Spleen (tissue), 11 donors: Measurements from ENCODE around the gene TMPRSS2. TPM values are rescaled to one million over a fixed set of nuclear protein-coding genes. Genes with fewer than 3 reads are reported as not detected.

Experiments used
- DNase-seq: peaks from one replicate; pipeline ENCODE4 v3.0.0-alpha.2; 2020
- H3K27ac ChIP-seq, 8 donors: fragments of 200-600 bp; sonication (generic) in 7 of 8; 1 replicate in 4 of 8; 2 replicates in 4 of 8; pipeline versions ENCODE4 v1.5.0 to v1.8.0; 2016 to 2021; ENCODE audit warnings: inconsistent platforms in 4 of 8, mild to moderate bottlenecking in 4 of 8, moderate library complexity in 1 of 8
- H3K27me3 ChIP-seq, 7 donors: fragments of 200-600 bp; sonication (generic) in 6 of 7; replicated peaks in 1 of 7; 1 replicate in 4 of 7; 2 replicates in 3 of 7; pipeline versions ENCODE4 v1.5.0 to v1.8.0; 2016 to 2021; ENCODE audit warnings: inconsistent platforms in 3 of 7, mild to moderate bottlenecking in 1 of 7
- H3K36me3 ChIP-seq, 6 donors: fragments of 200-600 bp; sonication (generic) in 5 of 6; 1 replicate in 4 of 6; 2 replicates in 2 of 6; pipeline versions ENCODE4 v1.5.0 to v1.8.0; 2016 to 2021; ENCODE audit warnings: inconsistent platforms in 2 of 6
- H3K4me1 ChIP-seq, 6 donors: fragments of 200-600 bp; sonication (generic) in 5 of 6; 1 replicate in 3 of 6; 2 replicates in 3 of 6; pipeline versions ENCODE4 v1.5.0 to v1.8.0; 2016 to 2021; ENCODE audit warnings: inconsistent platforms in 3 of 6
- H3K4me3 ChIP-seq, 8 donors: fragments of 200-600 bp; sonication (generic) in 7 of 8; 1 replicate in 4 of 8; 2 replicates in 4 of 8; pipeline versions ENCODE4 v1.5.0 to v1.8.0; 2016 to 2021; ENCODE audit warnings: inconsistent platforms in 4 of 8, mild to moderate bottlenecking in 4 of 8, moderate library complexity in 2 of 8
- H3K9me3 ChIP-seq, 8 donors: fragments of 200-600 bp; sonication (generic) in 7 of 8; 1 replicate in 4 of 8; 2 replicates in 4 of 8; pipeline versions ENCODE4 v1.5.0 to v1.8.0; 2016 to 2021; ENCODE audit warnings: inconsistent platforms in 4 of 8
- POLR2A ChIP-seq, 3 donors: fragments of 450-650 bp; IDR thresholded peaks; one replicate each; pipeline ENCODE4 v1.5.1; 2017; ENCODE audit warnings: antibody characterized with exemption in 3 of 3, mild to moderate bottlenecking in 1 of 3
- POLR2AphosphoS5 ChIP-seq, 3 donors: sonication (generic); formaldehyde crosslinking; IDR thresholded peaks; one replicate each; pipeline ENCODE4 v1.5.1; 2017; ENCODE audit warnings: antibody characterized with exemption in 3 of 3
- WGBS, 5 donors: extraction: QIAGEN DNeasy Blood & Tissue Kit in 3 of 5; methylation state at CpG; one replicate each; pipeline versions ENCODE4 v1.1.5 to v1.1.7; 2013 to 2018; 5-methylcytosine and 5-hydroxymethylcytosine counted together
- intact Hi-C: fragments of 100-400 bp; cut with DNase I; formaldehyde crosslinking; loops from one replicate; pipeline ENCODE4 v1.15.0; 2023; ENCODE audit warnings: low total_unique reads
- polyA plus RNA-seq, 3 donors: library from polyadenylated mRNA; stranded (reverse); fragments of 200-250 nt; gene quantifications; one replicate each; pipeline ENCODE4 v1.2.1, GENCODE V29; 2013
- total RNA-seq, 7 donors: library from RNA; depleted of rRNA in 3 of 7; stranded (reverse); fragments of >200 nt in 3 of 7; fragmentation: NEBNext Ultra II Directional in 4 of 7; extraction: Animal tissue kit (Norgen Biotek cat#: 25700) in 4 of 7; gene quantifications; one replicate each; pipeline versions ENCODE4 v1.1.0 to v1.2.1, GENCODE V29; 2016 to 2021
- TF ChIP-seq, protein P1 (sequence below), 11 experiments: fragments of 200-600 bp in 7 of 11; fragments of 450-650 bp in 4 of 11; sonication (generic) in 4 of 11; IDR thresholded peaks in 8 of 11; conservative IDR thresholded peaks in 3 of 11; 1 replicate in 7 of 11; 2 replicates in 4 of 11; pipeline versions ENCODE4 v1.4.0 to v1.8.0; 2016 to 2021; ENCODE audit warnings: antibody characterized with exemption in 11 of 11, inconsistent platforms in 4 of 11, mild to moderate bottlenecking in 1 of 11
- donor health status: healthy with polysubstance abuse.
- donor health status: DM: no; HTN: no; CAD: no; lungs with moderate emphysema.
- donor health status: DM: no; HTN: no; CAD: no.
- donor health status: Bipolar disorder and iron deficiency.
- donor health status: healthy.
- donor health status: DM: no; HTN: no; CAD: no.
- donor health status: DM: yes; HTN: yes; CAD: no.

TMPRSS2 gene
- total and polyA plus RNA-seq, 10 donors: 0.06 to 0.25 (median 0.10) TPM; not detected in 5

DNA sequence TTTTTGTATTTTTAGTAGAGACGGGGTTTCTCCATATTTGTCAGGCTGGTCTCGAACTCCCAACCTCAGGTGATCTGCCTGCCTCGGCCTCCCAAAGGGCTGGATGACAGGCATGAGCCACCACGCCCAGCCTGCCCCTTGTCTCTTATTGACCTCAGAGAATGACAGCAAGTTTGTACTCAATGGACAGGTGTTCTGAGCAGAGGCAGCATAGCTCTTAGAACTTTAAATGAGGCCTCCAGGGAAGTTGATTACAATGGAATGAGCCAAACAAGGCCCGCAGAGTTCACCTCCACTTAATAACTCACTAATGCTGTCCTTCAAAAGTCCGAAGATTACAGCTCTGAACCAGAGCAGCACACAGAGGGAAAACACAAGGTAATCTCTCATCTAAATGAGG, 10.9 kb downstream of the TMPRSS2 start:
- Histone ChIP-seq H3K4me3 (no peak overlapping the region), H3K27ac (no peak overlapping the region)
- intact Hi-C loops: no loop called here

GRCh38 chr21:41494242-41494641, 13.7 kb downstream of the TMPRSS2 start:
- no peak for DNase-seq
- Histone ChIP-seq H3K4me3 (no peak overlapping the region), H3K27me3 (peaks cover 0 to 25% (median 0%) of the 10 kb centered on the region in 7 donors), H3K27ac (no peak overlapping the region), H3K9me3 (no peaks in the 10 kb centered on the region), H3K4me1 (no peaks in the 10 kb centered on the region), H3K36me3 (no peaks in the 10 kb centered on the region)
- 91 to 94% (median 93%) methylated on average over 16 of the region's 16 CpGs for WGBS, 5 donors
- TF ChIP-seq POLR2A (IDR thresholded peaks at IDR 0.05) (no peak), POLR2AphosphoS5 (IDR thresholded peaks at IDR 0.05) (no peak)
- TF ChIP-seq, protein P1, sequence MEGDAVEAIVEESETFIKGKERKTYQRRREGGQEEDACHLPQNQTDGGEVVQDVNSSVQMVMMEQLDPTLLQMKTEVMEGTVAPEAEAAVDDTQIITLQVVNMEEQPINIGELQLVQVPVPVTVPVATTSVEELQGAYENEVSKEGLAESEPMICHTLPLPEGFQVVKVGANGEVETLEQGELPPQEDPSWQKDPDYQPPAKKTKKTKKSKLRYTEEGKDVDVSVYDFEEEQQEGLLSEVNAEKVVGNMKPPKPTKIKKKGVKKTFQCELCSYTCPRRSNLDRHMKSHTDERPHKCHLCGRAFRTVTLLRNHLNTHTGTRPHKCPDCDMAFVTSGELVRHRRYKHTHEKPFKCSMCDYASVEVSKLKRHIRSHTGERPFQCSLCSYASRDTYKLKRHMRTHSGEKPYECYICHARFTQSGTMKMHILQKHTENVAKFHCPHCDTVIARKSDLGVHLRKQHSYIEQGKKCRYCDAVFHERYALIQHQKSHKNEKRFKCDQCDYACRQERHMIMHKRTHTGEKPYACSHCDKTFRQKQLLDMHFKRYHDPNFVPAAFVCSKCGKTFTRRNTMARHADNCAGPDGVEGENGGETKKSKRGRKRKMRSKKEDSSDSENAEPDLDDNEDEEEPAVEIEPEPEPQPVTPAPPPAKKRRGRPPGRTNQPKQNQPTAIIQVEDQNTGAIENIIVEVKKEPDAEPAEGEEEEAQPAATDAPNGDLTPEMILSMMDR (IDR thresholded peaks at IDR 0.05 in 8 of 11, conservative IDR thresholded peaks at IDR 0.05 in 3 of 11): no peak
- intact Hi-C loops: no loop called here

More for the DNA sequence above, 10.9 kb downstream of the TMPRSS2 start:
- H3K9me3 ChIP-seq: no peaks in the 10 kb centered on the region
- no peaks in the 10 kb centered on the region for H3K36me3 ChIP-seq
- H3K4me1 ChIP-seq: no peaks in the 10 kb centered on the region
- WGBS, 5 donors: 82 to 92% (median 89%) methylated on average over 6 of the region's 6 CpGs
- H3K27me3 ChIP-seq: peaks cover 0 to 40% (median 0%) of the 10 kb centered on the region in 7 donors
- no peak for DNase-seq
- TF ChIP-seq, protein P1 (IDR thresholded peaks at IDR 0.05 in 8 of 11, conservative IDR thresholded peaks at IDR 0.05 in 3 of 11): no peak
- no peak for TF ChIP-seq POLR2AphosphoS5 (IDR thresholded peaks at IDR 0.05)
- TF ChIP-seq POLR2A (IDR thresholded peaks at IDR 0.05): no peak

DNA sequence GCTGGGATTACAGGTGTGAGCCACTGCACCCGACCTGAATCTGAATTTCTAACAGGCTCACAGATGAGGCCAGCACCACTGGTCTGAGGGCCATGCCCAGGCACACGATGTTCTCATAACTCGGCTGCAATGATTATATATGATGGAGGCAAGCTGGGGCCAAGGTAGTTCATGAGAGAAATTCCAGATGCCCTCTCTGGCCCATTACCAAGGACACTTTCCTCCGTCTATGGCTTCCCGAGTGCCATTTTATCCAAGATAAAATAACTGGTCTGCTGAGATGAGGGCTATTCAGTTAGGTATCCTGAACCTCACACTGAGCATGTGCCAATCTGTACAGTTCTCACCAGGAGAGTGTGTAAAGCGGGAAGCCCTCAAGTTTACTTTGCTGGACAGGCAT, 16.5 kb downstream of the TMPRSS2 start:
- intact Hi-C loops: no loop called here
- Histone ChIP-seq H3K4me3 (no peak overlapping the region), H3K27ac (no peak overlapping the region), H3K9me3 (no peaks in the 10 kb centered on the region), H3K27me3 (peaks cover 0 to 14% (median 0%) of the 10 kb centered on the region in 7 donors), H3K4me1 (no peaks in the 10 kb centered on the region), H3K36me3 (no peaks in the 10 kb centered on the region)
- 76 to 92% (median 83%) methylated on average over 6 of the region's 6 CpGs for WGBS, 5 donors
- DNase-seq: no peak
- TF ChIP-seq POLR2A (IDR thresholded peaks at IDR 0.05) (no peak), POLR2AphosphoS5 (IDR thresholded peaks at IDR 0.05) (no peak)
- TF ChIP-seq, protein P1 (IDR thresholded peaks at IDR 0.05 in 8 of 11, conservative IDR thresholded peaks at IDR 0.05 in 3 of 11): no peak

- DNase-seq: no peak
- WGBS, 5 donors: 71 to 82% (median 71%) methylated on average over 4 of the region's 4 CpGs
- no peak for TF ChIP-seq POLR2A (IDR thresholded peaks at IDR 0.05)
- TF ChIP-seq, protein P1 (IDR thresholded peaks at IDR 0.05 in 8 of 11, conservative IDR thresholded peaks at IDR 0.05 in 3 of 11): no peak
- TF ChIP-seq POLR2AphosphoS5 (IDR thresholded peaks at IDR 0.05): no peak
- no peaks in the 10 kb centered on the region for H3K9me3 ChIP-seq
- peaks cover 0 to 14% (median 0%) of the 10 kb centered on the region in 7 donors for H3K27me3 ChIP-seq
- peaks cover 0 to 4% (median 0%) of the 10 kb centered on the region in 6 donors for H3K4me1 ChIP-seq
- H3K27ac ChIP-seq: no peak overlapping the region
- intact Hi-C loops: no loop called here
- H3K4me3 ChIP-seq: no peak overlapping the region
- H3K36me3 ChIP-seq: no peaks in the 10 kb centered on the region
Measured at GRCh38 chr21:41490330-41490729, 17.6 kb downstream of the TMPRSS2 start.
